Colon (tissue), 2 donors: Measurements from ENCODE around the gene CSRNP2.
"Not testable (repeated sequence)": the region's sequence is repeated elsewhere in the genome, so short reads cannot be mapped to it uniquely, and the experiment has no call there.

Experiments
- FAIRE-seq: peaks from 2 replicates; lab custom pipeline; 2012; peaks lifted over from hg19 to GRCh38; lab: Jason Lieb, UNC
- donor health status: control.
- donor health status: control.

CSRNP2 gene

GRCh38 chr12:51025836-51026638 lies 57.4 kb downstream of the CSRNP2 start, which contains the start of gene SLC11A2:
SLC11A2 (minus strand) TSS chr12:51026384; CDS start chr12:51010728, 15,656 bp downstream.
- no peak for FAIRE-seq

GRCh38 chr12:51025338-51025835 lies 58.0 kb downstream of the CSRNP2 start:
- no peak for FAIRE-seq

- no peak for FAIRE-seq
These were observed 59.6 kb downstream of the CSRNP2 start for GRCh38 chr12:51023625-51024382.

GRCh38 chr12:51021694-51022093 lies 61.7 kb downstream of the CSRNP2 start:
- FAIRE-seq = no peak

- no peak for FAIRE-seq
These were observed 62.8 kb downstream of the CSRNP2 start for GRCh38 chr12:51020448-51021182.

GRCh38 chr12:51019927-51020326 lies 63.5 kb downstream of the CSRNP2 start:
- FAIRE-seq = no peak

GRCh38 chr12:51018956-51019355 lies 64.4 kb downstream of the CSRNP2 start:
- FAIRE-seq = no peak

GRCh38 chr12:51017452-51017851 lies 65.9 kb downstream of the CSRNP2 start:
- no peak for FAIRE-seq

- FAIRE-seq = not testable (repeated sequence)
These were observed 68.9 kb downstream of the CSRNP2 start for GRCh38 chr12:51014467-51014866.

- no peak for FAIRE-seq
These were observed 70.0 kb downstream of the CSRNP2 start for GRCh38 chr12:51013441-51013840.

GRCh38 chr12:51012570-51013236 lies 70.7 kb downstream of the CSRNP2 start:
- FAIRE-seq = no peak

GRCh38 chr12:51011955-51012354 lies 71.4 kb downstream of the CSRNP2 start:
- no peak for FAIRE-seq
